ENCODE data around the gene FAM227B.

GRCh38 chr15:49415638-49416037, 205.0 kb downstream of the FAM227B start:
- TF ChIP-seq, protein P1, sequence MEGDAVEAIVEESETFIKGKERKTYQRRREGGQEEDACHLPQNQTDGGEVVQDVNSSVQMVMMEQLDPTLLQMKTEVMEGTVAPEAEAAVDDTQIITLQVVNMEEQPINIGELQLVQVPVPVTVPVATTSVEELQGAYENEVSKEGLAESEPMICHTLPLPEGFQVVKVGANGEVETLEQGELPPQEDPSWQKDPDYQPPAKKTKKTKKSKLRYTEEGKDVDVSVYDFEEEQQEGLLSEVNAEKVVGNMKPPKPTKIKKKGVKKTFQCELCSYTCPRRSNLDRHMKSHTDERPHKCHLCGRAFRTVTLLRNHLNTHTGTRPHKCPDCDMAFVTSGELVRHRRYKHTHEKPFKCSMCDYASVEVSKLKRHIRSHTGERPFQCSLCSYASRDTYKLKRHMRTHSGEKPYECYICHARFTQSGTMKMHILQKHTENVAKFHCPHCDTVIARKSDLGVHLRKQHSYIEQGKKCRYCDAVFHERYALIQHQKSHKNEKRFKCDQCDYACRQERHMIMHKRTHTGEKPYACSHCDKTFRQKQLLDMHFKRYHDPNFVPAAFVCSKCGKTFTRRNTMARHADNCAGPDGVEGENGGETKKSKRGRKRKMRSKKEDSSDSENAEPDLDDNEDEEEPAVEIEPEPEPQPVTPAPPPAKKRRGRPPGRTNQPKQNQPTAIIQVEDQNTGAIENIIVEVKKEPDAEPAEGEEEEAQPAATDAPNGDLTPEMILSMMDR (IDR thresholded peaks at IDR 0.05), result no peak
- TF ChIP-seq POLR2A (IDR thresholded peaks at IDR 0.05), result no peak
